Suprapubic skin (tissue), 4 donors: Measurements from ENCODE around the gene MCF2L.

ENCODE experiments used
- EP300 ChIP-seq: sonication (generic); formaldehyde crosslinking; IDR thresholded peaks from one replicate; pipeline ENCODE4 v1.6.1; 2017; ENCODE audit warnings: antibody characterized with exemption
- POLR2A ChIP-seq, 2 donors: fragments of 450-650 bp; IDR thresholded peaks; one replicate each; pipeline ENCODE4 v1.6.1; 2017; ENCODE audit warnings: antibody characterized with exemption in 2 of 2, mild to moderate bottlenecking in 2 of 2, moderate library complexity in 2 of 2
- POLR2AphosphoS5 ChIP-seq, 3 donors: sonication (generic); formaldehyde crosslinking; IDR thresholded peaks; one replicate each; pipeline ENCODE4 v1.6.1; 2017; ENCODE audit warnings: antibody characterized with exemption in 3 of 3
- TF ChIP-seq, protein P1 (sequence below), 2 donors: fragments of 200-600 bp in 1 of 2; fragments of 450-650 bp in 1 of 2; sonication (generic) in 1 of 2; IDR thresholded peaks; one replicate each; pipeline ENCODE4 v1.5.1; 2016 to 2019; ENCODE audit warnings: antibody characterized with exemption in 2 of 2, mild to moderate bottlenecking in 1 of 2, moderate library complexity in 1 of 2

DNA sequence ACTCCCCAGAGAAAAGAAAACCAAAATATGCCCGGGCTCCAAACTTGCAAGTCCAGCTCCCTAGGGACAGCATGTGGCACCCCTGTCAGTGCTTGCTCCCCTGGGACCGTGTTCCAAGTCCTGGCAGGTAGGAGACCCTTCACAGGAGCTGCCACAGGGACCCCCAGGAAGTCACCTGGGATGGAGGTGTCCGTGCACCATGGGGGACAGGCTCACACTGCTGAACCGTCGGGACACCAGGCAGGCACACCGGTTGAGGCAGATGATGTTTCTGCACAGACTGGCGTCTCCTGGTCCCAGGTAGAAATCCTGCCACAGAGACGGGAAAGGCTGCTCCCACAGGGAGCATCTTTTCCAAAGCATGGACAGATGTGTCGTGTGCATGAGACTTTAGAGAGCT, 177.7 kb downstream of the MCF2L start:
- TF ChIP-seq POLR2A (IDR thresholded peaks at IDR 0.05), result no peak
- TF ChIP-seq, protein P1, sequence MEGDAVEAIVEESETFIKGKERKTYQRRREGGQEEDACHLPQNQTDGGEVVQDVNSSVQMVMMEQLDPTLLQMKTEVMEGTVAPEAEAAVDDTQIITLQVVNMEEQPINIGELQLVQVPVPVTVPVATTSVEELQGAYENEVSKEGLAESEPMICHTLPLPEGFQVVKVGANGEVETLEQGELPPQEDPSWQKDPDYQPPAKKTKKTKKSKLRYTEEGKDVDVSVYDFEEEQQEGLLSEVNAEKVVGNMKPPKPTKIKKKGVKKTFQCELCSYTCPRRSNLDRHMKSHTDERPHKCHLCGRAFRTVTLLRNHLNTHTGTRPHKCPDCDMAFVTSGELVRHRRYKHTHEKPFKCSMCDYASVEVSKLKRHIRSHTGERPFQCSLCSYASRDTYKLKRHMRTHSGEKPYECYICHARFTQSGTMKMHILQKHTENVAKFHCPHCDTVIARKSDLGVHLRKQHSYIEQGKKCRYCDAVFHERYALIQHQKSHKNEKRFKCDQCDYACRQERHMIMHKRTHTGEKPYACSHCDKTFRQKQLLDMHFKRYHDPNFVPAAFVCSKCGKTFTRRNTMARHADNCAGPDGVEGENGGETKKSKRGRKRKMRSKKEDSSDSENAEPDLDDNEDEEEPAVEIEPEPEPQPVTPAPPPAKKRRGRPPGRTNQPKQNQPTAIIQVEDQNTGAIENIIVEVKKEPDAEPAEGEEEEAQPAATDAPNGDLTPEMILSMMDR (IDR thresholded peaks at IDR 0.05), result no peak
- no peak for TF ChIP-seq EP300
- no peak for TF ChIP-seq POLR2AphosphoS5 (IDR thresholded peaks at IDR 0.05)
